ENCODE data around the gene OR4B1. TPM values are rescaled to one million over a fixed set of nuclear protein-coding genes. Genes with fewer than 3 reads are reported as not detected.
"Not testable (repeated sequence)": the region's sequence is repeated elsewhere in the genome, so short reads cannot be mapped to it uniquely, and the experiment has no call there.

The OR4B1 gene
- total and polyA plus RNA-seq, 10 donors, result not detected

DNA sequence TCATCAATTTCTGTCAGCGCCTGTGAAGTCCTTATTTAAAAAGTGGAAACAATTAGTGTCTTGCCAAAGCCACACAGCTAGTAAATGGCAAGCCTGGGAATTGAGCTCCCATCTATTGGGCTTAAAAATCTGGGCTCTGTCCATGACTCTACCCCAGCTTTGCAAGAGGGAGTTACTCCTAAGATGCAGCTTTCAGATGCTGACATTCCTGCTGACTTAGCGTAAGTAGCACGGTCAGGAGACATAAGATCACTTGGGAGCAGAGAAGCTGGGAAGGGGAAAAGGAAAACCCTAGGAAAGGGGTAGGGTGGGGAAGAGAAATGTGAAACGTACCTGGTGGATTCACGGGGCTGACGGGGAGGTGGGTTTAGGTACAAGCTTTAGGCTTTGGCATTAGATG, 36.0 kb upstream of the OR4B1 start:
- Histone ChIP-seq H3K27me3 (replicated peaks in 1 of 7) (no peaks in the 10 kb centered on the region), H3K9me3 (no peaks in the 10 kb centered on the region), H3K4me3 (no peak overlapping the region), H3K4me1 (no peaks in the 10 kb centered on the region), H3K36me3 (no peaks in the 10 kb centered on the region), H3K27ac (no peak overlapping the region)
- DNase-seq, result no peak
- WGBS, 5 donors, result 82 to 88% (median 86%) methylated on average over 6 of the region's 6 CpGs
- TF ChIP-seq CTCF (IDR thresholded peaks at IDR 0.05 in 8 of 11, conservative IDR thresholded peaks at IDR 0.05 in 3 of 11), result no peak
- TF ChIP-seq POLR2A (IDR thresholded peaks at IDR 0.05), result no peak
- TF ChIP-seq POLR2AphosphoS5 (IDR thresholded peaks at IDR 0.05), result no peak
- intact Hi-C loops (cut with DNase I; ENCODE audit: low total_unique reads), result no loop called here

- Histone ChIP-seq H3K36me3 (no peaks in the 10 kb centered on the region), H3K27me3 (replicated peaks in 1 of 7) (no peaks in the 10 kb centered on the region), H3K4me3 (no peak overlapping the region), H3K4me1 (no peaks in the 10 kb centered on the region), H3K9me3 (no peaks in the 10 kb centered on the region), H3K27ac (no peak overlapping the region)
- no peak for DNase-seq
- intact Hi-C loops (cut with DNase I; ENCODE audit: low total_unique reads), result no loop called here
- no peak for TF ChIP-seq CTCF (IDR thresholded peaks at IDR 0.05 in 8 of 11, conservative IDR thresholded peaks at IDR 0.05 in 3 of 11)
- TF ChIP-seq POLR2AphosphoS5 (IDR thresholded peaks at IDR 0.05), result no peak
- TF ChIP-seq POLR2A (IDR thresholded peaks at IDR 0.05), result no peak
- WGBS, 5 donors, result 75 to 91% (median 85%) methylated on average over 4 of the region's 4 CpGs
These were observed 33.6 kb upstream of the OR4B1 start for GRCh38 chr11:48182860-48183526.

- H3K4me3 ChIP-seq, result no peak overlapping the region
- no peak for DNase-seq
- TF ChIP-seq POLR2A (IDR thresholded peaks at IDR 0.05) (no peak), CTCF (IDR thresholded peaks at IDR 0.05 in 8 of 11, conservative IDR thresholded peaks at IDR 0.05 in 3 of 11) (no peak)
- no peaks in the 10 kb centered on the region for H3K9me3 ChIP-seq
- intact Hi-C loops (cut with DNase I; ENCODE audit: low total_unique reads), result no loop called here
- H3K27ac ChIP-seq, result no peak overlapping the region
- no peaks in the 10 kb centered on the region for H3K36me3 ChIP-seq
- H3K27me3 ChIP-seq (replicated peaks in 1 of 7), result no peaks in the 10 kb centered on the region
- H3K4me1 ChIP-seq, result no peaks in the 10 kb centered on the region
These were observed 32.2 kb upstream of the OR4B1 start for GRCh38 chr11:48184452-48184851.

- H3K27ac ChIP-seq, result peak overlapping the region in 1 of 8 donors; percentile 14
- 54 to 78% (median 63%) methylated on average over 10 of the region's 10 CpGs for WGBS, 5 donors
- intact Hi-C loops (cut with DNase I; ENCODE audit: low total_unique reads); H3K4me3 ChIP-seq; H3K27me3 ChIP-seq (replicated peaks in 1 of 7); H3K36me3 ChIP-seq; H3K4me1 ChIP-seq; DNase-seq: not testable (repeated sequence)
- H3K9me3 ChIP-seq, result peaks cover 0 to 27% (median 20%) of the 10 kb centered on the region in 8 donors
These were observed 25.5 kb upstream of the OR4B1 start for GRCh38 chr11:48190906-48191654.
